ENCODE results near the gene LHCGR.

LHCGR gene

DNA sequence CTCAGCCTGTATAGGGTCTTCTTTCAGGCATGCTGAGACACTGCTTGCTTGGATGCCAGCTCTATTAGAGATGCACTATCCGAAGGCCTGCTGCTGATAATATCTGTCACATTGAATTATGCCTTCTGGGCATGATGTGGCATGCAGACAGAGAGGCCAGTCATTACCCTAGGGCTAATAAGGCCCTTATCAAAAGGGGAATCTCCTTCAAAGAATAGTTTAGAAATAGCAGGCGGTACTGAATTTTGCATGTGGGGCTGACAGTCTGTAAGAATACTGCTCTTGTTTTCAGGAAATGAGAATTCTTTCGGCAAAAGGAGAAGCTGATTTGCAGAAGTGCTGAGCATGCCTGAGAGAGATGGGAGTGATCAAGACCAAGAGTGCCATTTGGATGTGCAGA is 13.1 kb upstream of the LHCGR start:
- ChIA-PET CTCF (no interaction called here), POLR2A (no interaction called here)
- TF ChIP-seq, protein P1, sequence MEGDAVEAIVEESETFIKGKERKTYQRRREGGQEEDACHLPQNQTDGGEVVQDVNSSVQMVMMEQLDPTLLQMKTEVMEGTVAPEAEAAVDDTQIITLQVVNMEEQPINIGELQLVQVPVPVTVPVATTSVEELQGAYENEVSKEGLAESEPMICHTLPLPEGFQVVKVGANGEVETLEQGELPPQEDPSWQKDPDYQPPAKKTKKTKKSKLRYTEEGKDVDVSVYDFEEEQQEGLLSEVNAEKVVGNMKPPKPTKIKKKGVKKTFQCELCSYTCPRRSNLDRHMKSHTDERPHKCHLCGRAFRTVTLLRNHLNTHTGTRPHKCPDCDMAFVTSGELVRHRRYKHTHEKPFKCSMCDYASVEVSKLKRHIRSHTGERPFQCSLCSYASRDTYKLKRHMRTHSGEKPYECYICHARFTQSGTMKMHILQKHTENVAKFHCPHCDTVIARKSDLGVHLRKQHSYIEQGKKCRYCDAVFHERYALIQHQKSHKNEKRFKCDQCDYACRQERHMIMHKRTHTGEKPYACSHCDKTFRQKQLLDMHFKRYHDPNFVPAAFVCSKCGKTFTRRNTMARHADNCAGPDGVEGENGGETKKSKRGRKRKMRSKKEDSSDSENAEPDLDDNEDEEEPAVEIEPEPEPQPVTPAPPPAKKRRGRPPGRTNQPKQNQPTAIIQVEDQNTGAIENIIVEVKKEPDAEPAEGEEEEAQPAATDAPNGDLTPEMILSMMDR (IDR thresholded peaks at IDR 0.05; ENCODE audit: control extremely low read depth, extremely low read depth, low read depth, missing control alignments): no peak
- DNase-seq (ENCODE audit: extremely low spot score): no peak

DNA sequence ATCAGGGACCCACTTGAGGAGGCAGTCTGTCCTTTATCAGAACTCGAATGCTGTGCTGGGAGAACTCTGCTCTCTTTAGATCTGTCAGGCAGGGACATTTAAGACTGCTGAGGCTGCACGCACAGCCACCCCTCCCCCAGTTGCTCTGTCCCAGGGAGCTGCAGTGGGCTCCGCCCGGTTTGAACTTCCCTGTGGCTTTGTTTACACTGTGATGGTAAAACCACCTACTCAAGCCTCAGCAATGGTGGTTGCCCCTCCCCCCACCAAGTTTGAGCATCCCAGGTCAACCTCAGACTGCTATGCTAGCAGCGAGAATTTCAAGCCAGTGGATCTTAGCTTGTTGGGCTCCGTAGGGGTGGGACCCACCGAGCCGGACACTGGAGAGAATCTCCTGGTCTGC is 11.8 kb upstream of the LHCGR start:
- CTCF ChIA-PET: no interaction called here
- no peak for DNase-seq (ENCODE audit: extremely low spot score)
- TF ChIP-seq, protein P1 (IDR thresholded peaks at IDR 0.05; ENCODE audit: control extremely low read depth, extremely low read depth, low read depth, missing control alignments): no peak
- POLR2A ChIA-PET: no interaction called here

DNA sequence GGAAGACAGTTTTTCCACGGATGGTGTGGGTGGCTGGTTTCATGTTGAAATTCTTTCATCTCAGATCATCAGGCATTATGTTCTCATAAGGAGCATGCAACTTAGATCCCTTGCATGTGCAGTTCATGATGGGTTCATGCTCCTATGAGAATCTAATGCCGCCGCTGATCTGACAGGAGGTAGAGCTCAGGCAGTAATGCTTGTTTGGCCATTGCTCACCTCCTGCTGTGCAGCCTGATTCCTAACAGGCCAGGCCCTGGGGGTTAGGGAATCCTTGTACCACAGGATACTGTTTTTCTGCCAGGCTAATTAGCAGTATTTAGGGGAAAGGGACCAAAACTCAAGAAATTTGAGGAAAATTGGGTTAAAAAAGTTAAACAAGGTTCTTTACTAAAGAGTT is 5.3 kb upstream of the LHCGR start:
- TF ChIP-seq, protein P1 (IDR thresholded peaks at IDR 0.05; ENCODE audit: control extremely low read depth, extremely low read depth, low read depth, missing control alignments): no peak

DNA sequence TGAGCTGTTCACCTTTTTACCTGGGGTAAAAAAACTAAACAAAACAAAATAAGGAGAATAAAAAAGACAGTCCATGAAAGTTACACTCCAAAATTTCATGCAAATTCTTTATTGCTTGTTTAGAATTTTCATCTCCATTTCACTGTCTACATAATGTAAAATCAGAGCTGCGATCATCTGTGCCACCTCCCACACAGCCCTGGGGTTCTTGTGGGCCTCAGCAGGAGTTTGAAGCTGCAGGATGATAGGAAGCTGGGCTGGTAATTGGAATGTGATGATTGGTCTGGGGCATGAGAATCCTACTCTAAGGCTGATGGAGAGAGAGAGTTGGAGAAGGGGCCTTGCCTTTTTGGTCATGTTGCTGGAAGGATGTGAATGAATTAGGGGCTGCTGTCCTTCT is 4.2 kb upstream of the LHCGR start:
- no peak for DNase-seq (ENCODE audit: extremely low spot score)
- TF ChIP-seq, protein P1 (IDR thresholded peaks at IDR 0.05; ENCODE audit: control extremely low read depth, extremely low read depth, low read depth, missing control alignments): no peak
- ChIA-PET POLR2A (no interaction called here), CTCF (no interaction called here)

More for the DNA sequence above, 5.3 kb upstream of the LHCGR start:
- CTCF ChIA-PET: no interaction called here
- DNase-seq (ENCODE audit: extremely low spot score): no peak
- POLR2A ChIA-PET: no interaction called here

DNA sequence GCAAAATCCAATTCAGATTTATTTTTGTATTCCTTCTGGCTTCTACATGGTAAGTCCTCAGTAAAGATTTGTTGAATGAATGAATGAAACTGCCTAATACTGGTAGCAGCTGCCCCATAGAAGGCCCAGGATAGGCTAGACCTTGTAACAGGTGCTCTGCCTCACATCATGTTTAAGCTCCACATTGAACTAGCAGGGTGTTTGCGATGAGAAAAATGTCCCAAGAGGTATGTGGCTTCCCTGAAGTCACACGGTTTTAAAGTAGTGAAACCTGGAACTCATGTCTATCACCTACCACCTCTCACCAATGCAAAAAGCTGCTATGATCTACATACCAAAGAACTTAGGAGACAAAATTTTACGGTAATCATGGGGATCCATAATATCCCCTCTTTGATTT is 765 bp upstream of the LHCGR start:
- ChIA-PET POLR2A (no interaction called here), CTCF (no interaction called here)
- TF ChIP-seq, protein P1 (IDR thresholded peaks at IDR 0.05; ENCODE audit: control extremely low read depth, extremely low read depth, low read depth, missing control alignments): no peak
- DNase-seq (ENCODE audit: extremely low spot score): no peak

DNA sequence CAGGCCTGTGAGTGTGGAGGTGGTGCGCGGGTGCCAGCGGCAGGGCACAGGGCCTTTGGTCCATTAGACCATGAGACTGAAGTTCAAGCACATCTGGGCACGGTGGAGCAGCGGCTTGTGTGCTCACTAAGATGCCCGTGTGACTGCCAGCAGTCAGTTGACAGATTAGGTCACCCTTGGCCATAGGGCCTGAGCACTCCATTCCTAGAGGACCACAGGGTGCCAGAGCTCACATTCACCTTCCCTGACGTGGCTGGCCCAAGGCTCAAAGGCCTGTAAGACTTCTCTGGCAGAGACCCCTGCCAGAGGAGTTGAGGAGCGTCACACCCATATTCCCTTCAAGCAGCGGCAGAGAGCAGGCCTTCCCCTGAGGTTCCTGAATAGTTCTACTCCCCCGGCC is 650 bp downstream of the LHCGR start:
- DNase-seq (ENCODE audit: extremely low spot score): no peak
- ChIA-PET POLR2A (no interaction called here), CTCF (no interaction called here)
- TF ChIP-seq, protein P1 (IDR thresholded peaks at IDR 0.05; ENCODE audit: control extremely low read depth, extremely low read depth, low read depth, missing control alignments): no peak

DNA sequence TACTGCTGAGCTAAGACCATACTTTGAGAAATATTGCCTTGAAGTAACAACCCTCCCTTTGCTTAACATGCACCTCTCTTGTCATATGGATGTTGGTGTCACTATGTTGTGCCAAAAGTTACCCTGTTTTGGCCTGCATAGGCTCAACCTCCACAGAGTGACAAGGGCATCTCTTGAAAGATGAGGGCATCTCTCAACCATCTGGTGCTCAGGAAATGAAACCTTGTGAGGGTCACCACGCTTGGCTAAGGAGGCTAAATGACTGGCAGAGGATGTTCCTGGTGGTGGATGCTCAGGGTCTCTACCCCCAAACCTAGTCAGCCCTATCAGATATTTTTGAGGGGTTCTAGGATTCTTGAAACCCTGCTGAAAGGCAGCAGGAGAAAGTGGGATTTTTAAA is 2.3 kb downstream of the LHCGR start:
- ChIA-PET CTCF (no interaction called here), POLR2A (no interaction called here)
- no peak for DNase-seq (ENCODE audit: extremely low spot score)
- TF ChIP-seq, protein P1 (IDR thresholded peaks at IDR 0.05; ENCODE audit: control extremely low read depth, extremely low read depth, low read depth, missing control alignments): no peak
